Hematopoietic multipotent progenitor cell treated with erythropoietin and hydrocortisone succinate and interleukin-3 and kit ligand, for 4 days (in vitro differentiated cells): ENCODE results near the gene EGFL7.

Experiments
- DNase-seq: peaks from one replicate; pipeline ENCODE4 v3.0.0-alpha.2; 2015

Gene EGFL7

GRCh38 chr9:136645352-136645902 is 17.3 kb upstream of the EGFL7 start:
- peak; percentile 52 for DNase-seq

- peak; percentile 93 for DNase-seq
These were observed 16.6 kb upstream of the EGFL7 start for GRCh38 chr9:136645903-136646754.

- DNase-seq, result peak; percentile 64
These were observed 15.6 kb upstream of the EGFL7 start for GRCh38 chr9:136646827-136647711.

- DNase-seq, result peak; percentile 85
These were observed 14.0 kb upstream of the EGFL7 start for GRCh38 chr9:136648751-136649150.

GRCh38 chr9:136650021-136650420 is 12.7 kb upstream of the EGFL7 start:
- peak; percentile 64 for DNase-seq

GRCh38 chr9:136650648-136651047 is 12.1 kb upstream of the EGFL7 start:
- DNase-seq, result peak; percentile 92

- no peak for DNase-seq
These were observed 10.9 kb upstream of the EGFL7 start for GRCh38 chr9:136651860-136652259.

- DNase-seq, result peak; percentile 57
These were observed 9.2 kb upstream of the EGFL7 start for GRCh38 chr9:136653323-136654079.

GRCh38 chr9:136654820-136655535 is 7.7 kb upstream of the EGFL7 start:
- no peak for DNase-seq

GRCh38 chr9:136655536-136656182 is 7.1 kb upstream of the EGFL7 start:
- peak; percentile 80 for DNase-seq

- no peak for DNase-seq
These were observed 6.5 kb upstream of the EGFL7 start for GRCh38 chr9:136656183-136656738.

GRCh38 chr9:136656795-136657611 is 5.7 kb upstream of the EGFL7 start:
- DNase-seq, result peak; percentile 84

GRCh38 chr9:136657974-136658848 is 4.5 kb upstream of the EGFL7 start:
- DNase-seq, result peak; percentile 25

GRCh38 chr9:136658849-136659535 is 3.7 kb upstream of the EGFL7 start:
- DNase-seq, result peak; percentile 71

- DNase-seq, result peak; percentile 37
These were observed 2.6 kb upstream of the EGFL7 start for GRCh38 chr9:136659861-136660784.

- peak; percentile 49 for DNase-seq
These were observed 1.7 kb upstream of the EGFL7 start for GRCh38 chr9:136660971-136661550.
